Upper lobe of left lung (tissue), 6 donors: ENCODE measurements around the gene DDX39A. TPM values are rescaled to one million over a fixed set of nuclear protein-coding genes. Genes with fewer than 3 reads are reported as not detected.
A peak's percentile ranks its signal among the peaks of the same experiment; 100 is the strongest.

ENCODE experiments used
- ATAC-seq, 2 donors: fragments of 200-7000 bp; cut with Tn5 transposase; one replicate each; pipeline ENCODE4 v1.9.1; 2022; ENCODE audit warnings: mild to moderate bottlenecking in 2 of 2, moderate library complexity in 2 of 2; ENCODE audit not compliant: low FRiP score in 2 of 2
- DNase-seq, 2 donors: peaks; one replicate each; pipeline ENCODE4 v3.0.0-alpha.2; 2019 to 2020
- H3K27ac ChIP-seq, 4 donors: fragments of 200-600 bp; sonication (generic); one replicate each; pipeline ENCODE4 v1.5.1; 2016 to 2019
- H3K27me3 ChIP-seq, 4 donors: fragments of 200-600 bp; sonication (generic); one replicate each; pipeline ENCODE4 v1.5.1; 2017 to 2019
- H3K36me3 ChIP-seq, 4 donors: fragments of 200-600 bp; sonication (generic); one replicate each; pipeline ENCODE4 v1.5.1; 2016 to 2019
- H3K4me1 ChIP-seq, 4 donors: fragments of 200-600 bp; sonication (generic); one replicate each; pipeline ENCODE4 v1.5.1; 2018 to 2019
- H3K4me3 ChIP-seq, 4 donors: fragments of 200-600 bp; sonication (generic); one replicate each; pipeline ENCODE4 v1.5.1; 2017 to 2019; ENCODE audit warnings: mild to moderate bottlenecking in 2 of 4, moderate library complexity in 1 of 4
- H3K9me3 ChIP-seq, 4 donors: fragments of 200-600 bp; sonication (generic); one replicate each; pipeline ENCODE4 v1.5.1; 2018 to 2019
- CTCF ChIP-seq, 6 experiments: fragments of 450-650 bp in 4 of 6; fragments of 200-600 bp in 2 of 6; sonication (generic) in 2 of 6; IDR thresholded peaks; one replicate each; pipeline ENCODE4 v1.5.1; 2016 to 2019; ENCODE audit warnings: antibody characterized with exemption in 6 of 6
- EP300 ChIP-seq, 4 donors: sonication (generic); formaldehyde crosslinking; IDR thresholded peaks; one replicate each; pipeline ENCODE4 v1.5.1; 2017; ENCODE audit warnings: antibody characterized with exemption in 4 of 4, control low read depth in 2 of 4
- POLR2A ChIP-seq, 4 donors: fragments of 450-650 bp; IDR thresholded peaks; one replicate each; pipeline ENCODE4 v1.5.1; 2016 to 2017; ENCODE audit warnings: antibody characterized with exemption in 4 of 4, mild to moderate bottlenecking in 2 of 4
- POLR2AphosphoS5 ChIP-seq, 2 donors: sonication (generic); formaldehyde crosslinking; IDR thresholded peaks; one replicate each; pipeline ENCODE4 v1.5.1; 2017; ENCODE audit warnings: antibody characterized with exemption in 2 of 2
- WGBS, 2 donors: methylation state at CpG; one replicate each; pipeline ENCODE4 v1.1.5; 2017 to 2018; 5-methylcytosine and 5-hydroxymethylcytosine counted together
- total RNA-seq, 6 donors: library from RNA; depleted of rRNA in 4 of 6; stranded (reverse); fragments of >200 nt in 4 of 6; gene quantifications; one replicate each; pipeline versions ENCODE4 v1.1.0 to v1.2.1, GENCODE V29; 2016 to 2021
- donor health status: DM: no; HTN: no; CAD: no; lungs with moderate emphysema.
- donor health status: DM: no; HTN: yes; CAD: no; lungs with severe emphysema.

Gene DDX39A
- total RNA-seq, 6 donors from 2014 or later: 47.6 to 189 (median 86.0) TPM

- no peaks in the 10 kb centered on the region for H3K27me3 ChIP-seq
- 88 to 92% methylated on average over 4 to 29 of the region's 34 CpGs for WGBS, 2 donors
- peak overlapping the region in 1 of 4 donors; percentile 45 for H3K4me3 ChIP-seq
These were observed 22.1 kb upstream of the DDX39A start for GRCh38 chr19:14441041-14441938.

GRCh38 chr19:14440049-14440448, 20.9 kb upstream of the DDX39A start:
- 24 to 32% methylated on average over 8 of the region's 9 CpGs for WGBS, 2 donors

More at GRCh38 chr19:14441041-14441938, 22.1 kb upstream of the DDX39A start:
- peak overlapping the region; percentile 44 to 91 (median 82) for H3K27ac ChIP-seq
- H3K9me3 ChIP-seq: no peaks in the 10 kb centered on the region
- TF ChIP-seq CTCF (IDR thresholded peaks at IDR 0.05): no peak
- TF ChIP-seq POLR2A (IDR thresholded peaks at IDR 0.05): no peak
- no peak for TF ChIP-seq POLR2AphosphoS5 (IDR thresholded peaks at IDR 0.05)
- TF ChIP-seq EP300 (IDR thresholded peaks at IDR 0.05): no peak
- DNase-seq (peak in 1 of 2 donors; percentile 82), ATAC-seq (no peak)
- H3K36me3 ChIP-seq: peaks cover 30 to 62% (median 53%) of the 10 kb centered on the region in 4 donors
- H3K4me1 ChIP-seq: peaks cover 35 to 48% (median 45%) of the 10 kb centered on the region in 4 donors

GRCh38 chr19:14439014-14439413, 19.9 kb upstream of the DDX39A start:
- peak overlapping the region in 1 of 4 donors; percentile 10 for H3K4me3 ChIP-seq
- H3K27me3 ChIP-seq: no peaks in the 10 kb centered on the region
- H3K4me1 ChIP-seq: peaks cover 54 to 70% (median 66%) of the 10 kb centered on the region in 4 donors
- TF ChIP-seq EP300 (IDR thresholded peaks at IDR 0.05) (no peak), CTCF (IDR thresholded peaks at IDR 0.05) (no peak), POLR2AphosphoS5 (IDR thresholded peaks at IDR 0.05) (no peak), POLR2A (IDR thresholded peaks at IDR 0.05) (no peak)
- DNase-seq (peak in 1 of 2 donors; percentile 26), ATAC-seq (no peak)
- H3K9me3 ChIP-seq: no peaks in the 10 kb centered on the region
- WGBS, 2 donors: 39 to 68% methylated on average over 6 to 9 of the region's 9 CpGs
- H3K27ac ChIP-seq: peak overlapping the region in 3 of 4 donors; percentile 46 to 91 (median 81)
- H3K36me3 ChIP-seq: peaks cover 17 to 46% (median 32%) of the 10 kb centered on the region in 4 donors

More at GRCh38 chr19:14440049-14440448, 20.9 kb upstream of the DDX39A start:
- DNase-seq (peak; percentile 85 to 89), ATAC-seq (peak; percentile 77 to 84)
- H3K4me1 ChIP-seq: peaks cover 44 to 59% (median 55%) of the 10 kb centered on the region in 4 donors
- no peaks in the 10 kb centered on the region for H3K9me3 ChIP-seq
- peaks cover 26 to 57% (median 42%) of the 10 kb centered on the region in 4 donors for H3K36me3 ChIP-seq
- peak overlapping the region in 3 of 4 donors; percentile 23 to 45 (median 34) for H3K4me3 ChIP-seq
- no peaks in the 10 kb centered on the region for H3K27me3 ChIP-seq
- H3K27ac ChIP-seq: peak overlapping the region; percentile 44 to 91 (median 82)
- TF ChIP-seq EP300 (IDR thresholded peaks at IDR 0.05) (peak in 1 of 4 donors; percentile 51), POLR2A (IDR thresholded peaks at IDR 0.05) (peak in 1 of 4 donors; percentile 21), POLR2AphosphoS5 (IDR thresholded peaks at IDR 0.05) (peak in 1 of 2 donors; percentile 79), CTCF (IDR thresholded peaks at IDR 0.05) (no peak)

GRCh38 chr19:14437578-14438140, 18.5 kb upstream of the DDX39A start:
- H3K4me1 ChIP-seq: peaks cover 58 to 75% (median 71%) of the 10 kb centered on the region in 4 donors
- no peak for TF ChIP-seq EP300 (IDR thresholded peaks at IDR 0.05)
- TF ChIP-seq CTCF (IDR thresholded peaks at IDR 0.05): no peak
- H3K9me3 ChIP-seq: no peaks in the 10 kb centered on the region
- no peak for DNase-seq
- H3K27ac ChIP-seq: peak overlapping the region in 2 of 4 donors; percentile 91 to 93
- no peak overlapping the region for H3K4me3 ChIP-seq
- 95 to 96% methylated on average over 7 of the region's 7 CpGs for WGBS, 2 donors
- H3K27me3 ChIP-seq: no peaks in the 10 kb centered on the region
- peaks cover 4 to 33% (median 18%) of the 10 kb centered on the region in 4 donors for H3K36me3 ChIP-seq
- no peak for ATAC-seq
